ENCODE data around the gene TNFAIP8L1. TPM values are rescaled to one million over a fixed set of nuclear protein-coding genes. Genes with fewer than 3 reads are reported as not detected.

Gene TNFAIP8L1
- total RNA-seq, 4 donors from 2014 or later = 1.8 to 6.3 (median 3.1) TPM

DNA sequence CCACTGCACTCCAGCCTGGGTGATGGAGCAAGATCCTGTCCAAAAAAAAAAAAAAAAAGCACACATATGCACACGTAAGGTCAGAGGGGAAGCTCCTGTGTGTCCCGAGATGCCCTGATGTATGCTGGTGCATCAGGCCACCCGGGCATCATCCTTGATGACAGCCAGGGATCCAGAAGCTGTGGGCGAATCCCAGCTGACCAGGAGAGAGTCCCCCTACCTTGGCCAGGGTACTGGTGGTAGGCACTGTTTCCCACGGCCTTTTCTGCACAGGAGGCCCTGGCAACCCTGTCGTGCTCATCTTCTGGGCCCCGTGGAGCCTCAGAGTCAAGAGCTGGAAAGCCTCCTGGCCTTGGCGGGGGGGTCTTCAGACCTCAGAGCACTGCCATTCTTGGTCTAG lies 16.8 kb downstream of the TNFAIP8L1 start:
- ATAC-seq (ENCODE audit: low FRiP score) = no peak
- DNase-seq (ENCODE audit: low spot score) = no peak
- TF ChIP-seq, protein P1, sequence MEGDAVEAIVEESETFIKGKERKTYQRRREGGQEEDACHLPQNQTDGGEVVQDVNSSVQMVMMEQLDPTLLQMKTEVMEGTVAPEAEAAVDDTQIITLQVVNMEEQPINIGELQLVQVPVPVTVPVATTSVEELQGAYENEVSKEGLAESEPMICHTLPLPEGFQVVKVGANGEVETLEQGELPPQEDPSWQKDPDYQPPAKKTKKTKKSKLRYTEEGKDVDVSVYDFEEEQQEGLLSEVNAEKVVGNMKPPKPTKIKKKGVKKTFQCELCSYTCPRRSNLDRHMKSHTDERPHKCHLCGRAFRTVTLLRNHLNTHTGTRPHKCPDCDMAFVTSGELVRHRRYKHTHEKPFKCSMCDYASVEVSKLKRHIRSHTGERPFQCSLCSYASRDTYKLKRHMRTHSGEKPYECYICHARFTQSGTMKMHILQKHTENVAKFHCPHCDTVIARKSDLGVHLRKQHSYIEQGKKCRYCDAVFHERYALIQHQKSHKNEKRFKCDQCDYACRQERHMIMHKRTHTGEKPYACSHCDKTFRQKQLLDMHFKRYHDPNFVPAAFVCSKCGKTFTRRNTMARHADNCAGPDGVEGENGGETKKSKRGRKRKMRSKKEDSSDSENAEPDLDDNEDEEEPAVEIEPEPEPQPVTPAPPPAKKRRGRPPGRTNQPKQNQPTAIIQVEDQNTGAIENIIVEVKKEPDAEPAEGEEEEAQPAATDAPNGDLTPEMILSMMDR (IDR thresholded peaks at IDR 0.05) = no peak

DNA sequence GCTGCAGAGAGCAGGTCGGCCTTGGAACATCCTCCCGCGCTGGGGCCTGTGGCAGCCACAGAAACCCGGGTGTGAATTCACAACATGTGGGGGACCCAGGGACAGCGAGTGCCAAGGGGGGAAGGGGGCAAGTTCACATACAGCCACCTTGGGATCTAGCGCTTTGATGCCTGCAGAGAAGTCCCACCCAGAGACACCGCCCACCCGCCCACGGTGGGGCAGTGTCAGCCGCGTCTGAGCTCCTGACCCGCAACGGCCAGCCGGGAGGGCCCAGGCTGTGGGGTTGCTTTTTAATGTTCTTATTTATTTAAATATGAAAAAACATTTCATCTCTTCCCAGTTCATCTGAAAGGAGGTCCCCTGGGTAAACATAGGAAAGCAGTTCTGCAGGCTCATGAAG lies 17.9 kb downstream of the TNFAIP8L1 start:
- ATAC-seq (ENCODE audit: low FRiP score) (no peak), DNase-seq (ENCODE audit: low spot score) (no peak)
- TF ChIP-seq, protein P1 (IDR thresholded peaks at IDR 0.05) = no peak

DNA sequence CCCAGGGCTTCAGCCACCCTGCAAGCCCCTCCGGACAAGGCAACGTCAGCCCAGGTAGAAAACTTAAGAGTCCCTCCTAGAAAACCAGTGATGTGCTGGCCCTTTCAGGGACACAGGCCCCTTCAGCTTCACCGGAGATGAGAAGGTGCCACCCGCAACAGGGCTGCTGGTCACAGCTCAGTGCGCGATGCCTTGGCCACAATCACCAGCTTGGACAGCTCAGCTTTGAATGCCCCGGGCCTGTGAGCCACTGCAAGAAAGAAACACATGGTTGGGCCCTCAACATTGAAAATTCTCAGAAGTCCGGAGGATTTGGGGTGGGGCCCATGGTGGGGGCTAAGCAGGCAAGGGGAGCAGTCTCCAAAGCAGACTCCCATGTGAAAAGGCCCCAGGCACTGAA lies 18.5 kb downstream of the TNFAIP8L1 start:
- no peak for ATAC-seq (ENCODE audit: low FRiP score)
- TF ChIP-seq, protein P1 (IDR thresholded peaks at IDR 0.05) = no peak
- no peak for DNase-seq (ENCODE audit: low spot score)

DNA sequence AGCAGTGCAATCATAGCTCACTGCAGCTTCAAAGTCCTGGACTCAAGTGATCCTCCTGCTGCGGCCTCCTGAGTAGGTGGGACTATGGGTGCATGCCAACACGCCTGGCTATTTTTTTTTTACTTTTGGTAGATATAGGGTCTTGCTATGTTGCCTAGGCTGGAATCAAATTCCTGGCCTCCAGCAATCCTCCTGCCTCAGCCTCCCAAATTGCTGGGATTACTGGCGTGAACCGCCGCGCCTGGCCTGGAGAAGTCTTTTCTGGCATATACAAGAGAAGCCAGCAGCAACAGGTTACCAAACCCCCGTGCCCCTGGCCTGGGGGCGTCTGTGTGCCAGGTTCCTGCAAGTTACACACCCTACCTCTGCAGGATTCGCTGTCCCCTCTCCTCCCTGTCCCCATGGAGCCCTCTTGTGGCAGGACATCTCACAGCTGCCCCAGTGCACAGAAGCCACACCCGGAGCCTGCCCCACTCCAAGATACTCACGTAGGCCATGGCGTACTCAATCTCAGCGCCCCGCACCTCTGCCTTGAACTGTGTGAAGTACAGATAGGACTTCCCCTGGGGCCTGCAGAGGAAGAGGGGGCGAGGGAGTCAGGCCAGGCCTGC lies 21.0 kb downstream of the TNFAIP8L1 start:
- no peak for DNase-seq (ENCODE audit: low spot score)
- no peak for ATAC-seq (ENCODE audit: low FRiP score)
- TF ChIP-seq, protein P1 (IDR thresholded peaks at IDR 0.05) = no peak

DNA sequence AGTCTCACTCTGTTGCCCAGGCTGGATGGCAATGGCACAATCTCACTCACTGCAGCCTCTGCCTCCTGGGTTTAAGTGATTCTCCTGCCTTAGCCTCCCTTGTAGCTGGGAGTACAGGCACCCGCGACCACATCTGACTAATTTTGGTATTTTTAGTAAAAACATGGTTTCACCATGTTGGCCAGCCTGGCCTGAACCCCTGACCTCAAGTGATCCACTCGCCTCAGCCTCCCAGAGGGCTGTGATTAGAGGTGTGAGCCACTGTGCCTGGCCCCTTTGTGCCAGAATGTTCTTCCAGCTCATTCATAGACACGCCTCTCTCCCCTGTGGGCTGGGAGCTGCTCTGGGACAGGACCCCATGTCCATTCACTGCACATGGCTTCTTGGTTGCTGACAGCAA lies 21.7 kb downstream of the TNFAIP8L1 start:
- DNase-seq (ENCODE audit: low spot score) (no peak), ATAC-seq (ENCODE audit: low FRiP score) (no peak)
- TF ChIP-seq, protein P1 (IDR thresholded peaks at IDR 0.05) = no peak

DNA sequence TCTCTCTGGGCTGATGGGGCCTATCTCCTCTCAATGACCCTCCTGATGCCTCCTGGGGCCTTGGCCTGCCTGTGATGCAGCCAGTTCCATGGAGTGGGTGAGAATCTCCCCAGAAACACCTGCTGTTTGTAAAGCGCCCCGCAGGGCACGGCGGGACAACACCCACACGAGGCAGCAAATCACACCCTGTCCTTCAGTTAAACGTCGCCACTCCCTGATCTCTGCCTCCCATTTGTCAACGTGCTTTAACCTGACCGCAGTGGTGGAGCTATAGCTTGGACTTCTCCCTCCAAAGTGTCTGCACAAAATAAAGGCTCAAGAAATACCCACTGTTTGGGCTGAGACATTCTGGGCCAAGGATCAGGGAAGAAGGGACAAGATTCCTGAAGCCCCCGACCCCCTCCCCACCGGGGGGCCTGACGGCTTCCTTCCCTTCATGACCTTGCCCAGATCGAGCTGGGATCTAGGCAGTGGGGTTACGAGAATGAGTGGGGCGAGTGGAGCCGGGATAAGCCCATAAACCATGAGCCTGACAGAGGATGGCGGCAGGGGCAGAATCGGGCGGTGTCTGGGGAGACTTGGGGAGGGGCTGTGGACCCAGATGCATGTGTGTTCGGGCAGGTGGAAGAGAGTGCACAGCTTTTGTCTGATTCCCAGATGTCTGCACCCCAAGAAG lies 22.8 kb downstream of the TNFAIP8L1 start:
- ATAC-seq (ENCODE audit: low FRiP score) (no peak), DNase-seq (ENCODE audit: low spot score) (no peak)
- TF ChIP-seq, protein P1 (IDR thresholded peaks at IDR 0.05) = no peak

DNA sequence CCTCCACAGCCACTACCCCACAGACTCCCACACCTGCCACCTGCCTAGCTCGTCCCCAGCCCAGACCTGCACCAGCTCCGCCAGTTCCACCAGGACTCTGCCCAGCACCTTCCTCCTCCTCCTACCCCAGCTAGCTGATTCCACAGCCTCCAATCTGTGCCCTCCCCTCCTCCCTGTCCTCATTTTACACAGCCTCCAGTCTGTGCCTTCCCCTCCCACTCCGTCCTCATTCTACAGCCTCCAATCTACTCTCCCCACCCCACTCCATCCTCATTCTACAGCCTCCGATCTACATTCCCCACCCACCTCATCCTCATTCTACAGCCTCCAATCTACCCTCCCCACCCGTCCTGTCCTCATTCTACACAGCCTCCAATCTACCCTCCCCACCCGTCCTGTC lies 23.5 kb downstream of the TNFAIP8L1 start:
- no peak for ATAC-seq (ENCODE audit: low FRiP score)

More for the DNA sequence above, 23.5 kb downstream of the TNFAIP8L1 start:
- no peak for DNase-seq (ENCODE audit: low spot score)
- TF ChIP-seq, protein P1 (IDR thresholded peaks at IDR 0.05) = no peak

All from omental fat pad (tissue), 4 donors.